GM19239 (cell line): Measurements from ENCODE around the gene PTPRN2.

Experiments used
- DNase-seq: peaks from one replicate; pipeline ENCODE4 v3.0.0; 2011; ENCODE audit warnings: low spot score; ENCODE audit not compliant: insufficient read length
- FAIRE-seq: peaks from 2 replicates; lab custom pipeline; 2011; peaks lifted over from hg19 to GRCh38; lab: Jason Lieb, UNC

Gene PTPRN2

DNA sequence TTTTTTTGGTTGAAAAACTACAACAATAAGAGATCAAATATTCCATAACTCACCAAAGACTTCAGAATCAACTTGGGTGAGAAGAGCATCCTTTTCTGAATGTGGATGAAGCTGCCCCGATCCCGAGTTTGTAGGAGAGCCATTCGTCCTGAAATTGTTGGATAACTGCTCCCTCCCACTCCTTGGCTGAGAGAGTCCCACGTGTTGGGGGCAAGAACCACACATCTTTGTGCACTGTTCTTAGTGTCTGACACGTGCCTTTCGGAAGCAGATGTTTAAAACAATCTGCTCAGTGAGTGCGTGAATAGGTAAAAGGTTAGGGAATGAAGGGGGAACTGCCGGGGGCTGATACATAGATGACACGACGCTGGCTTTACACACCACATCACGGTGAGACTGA, 575.7 kb downstream of the PTPRN2 start:
- DNase-seq (no peak), FAIRE-seq (no peak)

DNA sequence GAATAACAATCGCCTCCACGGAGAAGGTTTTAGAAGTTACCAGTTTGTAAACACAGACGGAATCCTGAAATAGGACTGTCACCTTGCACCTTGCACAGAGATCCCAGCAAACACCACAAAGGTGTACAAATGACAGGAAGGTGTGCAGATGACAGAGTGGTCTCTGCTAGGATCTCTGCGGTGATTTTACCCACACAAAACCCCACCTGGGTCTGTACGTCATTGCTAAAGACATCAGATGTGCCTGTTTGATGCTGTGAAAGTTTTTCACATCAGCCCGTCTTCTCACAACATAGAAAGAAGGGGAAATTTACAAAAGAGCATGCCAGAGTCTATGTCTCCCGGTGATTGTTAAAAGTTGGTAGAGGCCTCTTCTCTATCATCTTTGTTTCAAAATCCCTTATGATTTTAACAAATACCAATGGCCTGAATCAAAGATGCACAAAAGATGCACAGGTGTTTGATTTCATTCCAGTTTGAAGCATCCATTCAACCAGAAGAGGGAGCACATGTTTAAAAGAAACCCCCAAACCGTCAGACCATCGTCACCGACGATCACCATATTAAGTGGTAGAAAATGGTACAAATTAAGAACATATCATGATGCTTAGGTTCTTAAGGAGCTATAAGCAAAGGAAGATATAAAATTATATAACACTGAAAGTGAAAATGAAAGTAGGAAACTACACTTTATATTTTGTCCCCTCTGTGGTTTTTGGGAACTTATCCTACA, 576.5 kb downstream of the PTPRN2 start:
- no peak for FAIRE-seq

DNA sequence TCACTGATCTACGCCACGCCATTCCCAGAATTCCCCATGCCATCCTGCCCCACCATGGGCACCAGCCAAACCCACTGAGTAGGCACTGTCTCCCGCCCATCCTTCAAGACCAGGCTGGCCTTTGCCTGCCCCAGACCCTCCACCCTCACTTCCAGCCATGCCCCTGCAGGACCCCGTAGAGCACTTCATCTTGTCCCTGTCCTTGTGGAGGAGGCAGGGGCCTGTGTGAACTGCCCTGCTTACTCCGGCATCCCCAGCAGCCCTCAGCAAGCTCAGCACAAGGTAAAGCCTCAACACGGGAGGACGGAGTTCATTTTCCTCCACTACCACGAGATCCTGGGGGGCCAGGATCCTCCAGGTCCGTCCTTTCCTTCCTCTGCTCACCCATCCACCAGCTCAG, 577.7 kb downstream of the PTPRN2 start:
- FAIRE-seq, result no peak
- DNase-seq, result no peak

More for the DNA sequence above, 576.5 kb downstream of the PTPRN2 start:
- no peak for DNase-seq

DNA sequence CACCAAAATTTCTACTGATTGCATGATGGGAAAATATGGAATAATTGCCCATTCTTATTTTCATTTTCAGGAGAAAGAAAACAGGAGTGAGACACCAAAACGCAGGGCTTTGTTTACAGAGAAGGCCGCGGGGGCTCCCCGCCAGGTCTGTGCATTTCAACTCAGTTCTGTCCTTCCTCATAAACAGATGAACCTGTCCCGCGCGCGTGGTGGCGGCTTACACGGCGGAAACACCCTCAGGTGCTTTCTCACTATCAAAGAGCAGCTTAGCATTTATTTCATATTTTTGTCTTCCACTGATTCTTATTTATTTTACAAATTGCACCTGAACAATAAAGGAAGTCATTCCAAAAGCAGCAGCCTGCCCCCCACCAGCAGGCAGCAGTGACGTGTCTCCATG, 579.4 kb downstream of the PTPRN2 start:
- FAIRE-seq, result no peak
- DNase-seq, result no peak

DNA sequence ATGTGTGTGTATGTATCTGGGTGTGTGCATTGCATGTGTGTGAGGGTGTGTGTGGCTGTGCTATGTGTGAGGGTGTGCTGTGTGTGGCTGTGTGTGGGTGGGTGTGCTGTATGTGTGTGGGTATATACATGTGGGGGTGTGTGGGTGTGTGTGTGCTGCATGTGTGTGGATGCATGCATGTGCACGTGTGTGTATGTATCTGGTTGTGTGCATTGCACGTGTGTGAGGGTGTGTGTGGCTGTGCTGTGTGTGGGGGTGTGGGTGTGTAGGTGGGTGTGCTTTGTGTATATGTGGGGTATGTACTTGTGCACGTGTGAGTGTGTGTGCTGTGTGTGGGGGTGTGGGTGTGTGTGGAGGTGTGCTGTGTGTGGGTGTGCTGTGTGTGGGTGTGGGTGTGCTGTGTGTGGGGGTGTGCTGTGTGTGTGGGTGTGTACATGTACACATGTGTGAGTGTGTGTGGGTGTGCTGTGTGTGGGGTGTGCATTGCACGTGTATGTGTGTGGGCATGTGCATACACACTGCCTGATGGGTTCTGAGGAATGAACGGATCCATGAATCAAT, 579.8 kb downstream of the PTPRN2 start:
- FAIRE-seq (no peak), DNase-seq (no peak)

DNA sequence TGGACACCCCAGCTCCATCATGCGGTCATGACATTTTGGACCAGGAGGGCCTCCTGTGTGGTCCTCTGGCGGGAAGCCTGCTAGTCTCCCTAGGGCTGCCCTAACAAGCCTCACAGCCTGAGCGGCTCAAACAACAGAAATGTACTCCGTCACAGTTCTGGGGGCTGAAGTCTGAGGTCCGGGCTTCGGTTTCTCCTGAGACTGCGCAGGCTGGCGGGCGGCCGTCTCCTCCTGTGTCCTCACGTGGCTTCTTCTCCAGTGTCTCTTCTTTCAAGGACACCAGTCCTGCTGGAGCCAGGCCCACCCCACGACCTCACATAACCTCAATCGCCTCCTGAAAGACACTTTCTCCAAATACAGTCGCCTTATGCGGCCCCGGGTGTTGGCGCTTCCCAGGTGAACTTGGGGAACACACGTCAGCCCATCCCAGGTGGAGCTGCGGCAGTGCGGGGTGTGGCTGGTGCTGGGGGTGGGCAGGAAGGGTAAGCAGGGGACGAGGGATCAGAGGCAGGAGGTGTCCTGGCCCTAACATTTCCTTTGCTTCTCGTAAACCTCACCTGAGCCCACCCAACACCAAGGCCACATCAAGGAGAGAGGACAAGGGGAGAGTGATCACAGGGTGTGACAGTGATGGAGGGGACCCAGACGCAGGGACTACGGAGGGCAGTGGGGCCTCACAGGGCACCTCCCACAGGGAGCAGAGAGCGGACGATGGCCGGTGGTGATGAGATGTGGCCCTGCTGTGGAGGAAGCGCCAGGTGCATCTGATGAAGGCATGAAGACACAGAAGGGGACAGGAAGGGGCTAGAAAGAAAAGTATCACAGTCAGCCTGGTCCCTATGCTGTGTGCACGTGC, 580.6 kb downstream of the PTPRN2 start:
- FAIRE-seq (no peak), DNase-seq (no peak)

DNA sequence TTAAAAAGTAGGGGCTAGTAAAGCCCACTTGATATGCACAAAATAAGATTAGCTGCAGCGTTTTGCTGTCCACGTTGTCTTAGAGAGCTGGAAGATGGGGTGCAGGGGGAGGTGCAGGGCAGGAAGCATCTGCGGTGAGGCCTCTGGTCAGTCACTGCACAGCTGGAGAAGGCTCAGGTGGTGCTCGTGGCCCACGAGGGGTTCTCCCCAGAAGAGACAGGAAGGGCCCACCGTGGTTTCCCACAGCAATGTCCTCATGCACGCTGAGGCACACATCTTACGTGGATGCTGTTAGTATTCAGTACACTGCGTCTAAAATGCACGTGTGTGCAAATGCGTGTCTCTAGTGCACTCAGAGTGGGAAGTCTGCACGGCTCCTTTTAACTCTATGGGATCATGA, 582.1 kb downstream of the PTPRN2 start:
- DNase-seq (no peak), FAIRE-seq (no peak)

DNA sequence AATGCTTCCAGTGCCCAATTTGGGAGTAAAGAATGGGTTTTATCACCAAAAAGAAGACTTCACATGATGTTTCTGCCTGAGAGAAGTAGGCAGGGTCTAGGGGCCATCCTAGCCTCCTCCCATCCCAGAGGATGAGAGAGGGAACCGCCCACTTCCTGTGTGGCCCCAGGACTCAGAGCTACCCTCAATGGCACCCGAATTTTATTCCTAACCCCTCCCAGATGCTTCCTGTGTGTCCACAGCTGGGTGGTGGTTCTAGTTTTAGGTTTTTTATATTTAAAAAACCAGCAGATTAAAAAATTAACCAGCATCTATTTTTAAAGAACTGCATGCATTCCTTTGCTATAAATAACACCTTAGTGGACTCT, 583.5 kb downstream of the PTPRN2 start:
- no peak for DNase-seq
- FAIRE-seq, result no peak

DNA sequence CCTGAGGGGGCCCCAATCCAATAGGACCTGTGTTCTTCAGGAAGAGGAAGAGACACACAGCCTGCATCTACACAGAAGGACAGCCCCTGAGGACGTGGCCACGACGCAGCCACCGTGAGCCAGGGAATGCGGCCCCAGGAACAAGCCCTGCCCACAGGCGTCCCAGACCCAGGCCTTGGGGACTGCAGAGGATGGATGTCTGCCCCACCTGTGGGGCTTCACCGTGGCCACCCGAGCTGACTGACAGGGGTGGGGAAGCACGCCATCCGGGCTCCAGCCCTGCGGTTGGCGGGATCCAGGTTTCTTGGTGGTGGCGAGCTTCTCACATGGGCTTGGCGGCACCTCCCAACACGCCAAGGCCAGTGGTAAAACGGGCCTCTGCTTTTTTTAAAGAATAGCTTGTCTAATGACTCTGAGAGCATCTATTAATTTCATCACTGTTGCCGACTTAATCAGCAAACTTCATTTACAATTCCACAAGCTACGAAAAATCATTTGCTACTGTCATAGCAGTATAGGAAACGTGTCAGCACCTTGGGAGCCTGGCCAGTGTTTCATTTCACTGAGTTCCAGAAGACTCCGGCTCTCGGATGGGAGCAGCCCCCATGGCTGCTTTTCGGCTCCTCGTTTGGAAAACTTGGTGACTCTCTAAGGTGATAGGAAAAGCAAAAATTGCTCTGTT, 584.0 kb downstream of the PTPRN2 start:
- no peak for DNase-seq

DNA sequence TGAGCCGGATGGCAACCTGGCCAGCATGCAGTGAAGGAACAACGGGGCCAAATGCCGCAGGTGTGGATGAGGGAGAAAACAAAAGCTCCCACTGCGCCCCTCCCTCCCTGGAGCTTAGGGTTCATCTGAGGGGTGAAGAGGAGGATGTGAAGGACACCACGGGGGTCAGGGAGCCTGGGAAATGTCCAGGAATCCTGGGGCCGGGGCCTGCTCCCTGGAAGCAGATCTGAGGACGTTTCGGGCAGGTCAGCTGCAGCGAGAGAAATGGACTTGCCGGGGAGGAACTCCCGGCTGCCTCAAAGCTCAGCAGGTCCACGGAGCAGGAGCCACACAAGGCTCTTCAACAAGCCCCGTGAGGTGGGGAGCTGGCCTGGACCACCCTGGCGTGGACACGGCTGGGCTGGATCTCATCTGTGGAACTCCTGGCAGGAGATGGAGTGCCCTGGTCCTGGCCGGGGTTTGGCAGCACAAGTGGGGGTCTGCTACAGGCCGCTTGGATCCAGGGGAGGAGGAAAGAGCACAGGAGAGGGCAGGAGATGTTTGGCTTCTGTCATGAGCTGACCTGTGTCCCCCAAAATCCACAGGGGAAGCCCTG, 585.0 kb downstream of the PTPRN2 start:
- DNase-seq (no peak), FAIRE-seq (no peak)

More for the DNA sequence above, 584.0 kb downstream of the PTPRN2 start:
- FAIRE-seq, result no peak

DNA sequence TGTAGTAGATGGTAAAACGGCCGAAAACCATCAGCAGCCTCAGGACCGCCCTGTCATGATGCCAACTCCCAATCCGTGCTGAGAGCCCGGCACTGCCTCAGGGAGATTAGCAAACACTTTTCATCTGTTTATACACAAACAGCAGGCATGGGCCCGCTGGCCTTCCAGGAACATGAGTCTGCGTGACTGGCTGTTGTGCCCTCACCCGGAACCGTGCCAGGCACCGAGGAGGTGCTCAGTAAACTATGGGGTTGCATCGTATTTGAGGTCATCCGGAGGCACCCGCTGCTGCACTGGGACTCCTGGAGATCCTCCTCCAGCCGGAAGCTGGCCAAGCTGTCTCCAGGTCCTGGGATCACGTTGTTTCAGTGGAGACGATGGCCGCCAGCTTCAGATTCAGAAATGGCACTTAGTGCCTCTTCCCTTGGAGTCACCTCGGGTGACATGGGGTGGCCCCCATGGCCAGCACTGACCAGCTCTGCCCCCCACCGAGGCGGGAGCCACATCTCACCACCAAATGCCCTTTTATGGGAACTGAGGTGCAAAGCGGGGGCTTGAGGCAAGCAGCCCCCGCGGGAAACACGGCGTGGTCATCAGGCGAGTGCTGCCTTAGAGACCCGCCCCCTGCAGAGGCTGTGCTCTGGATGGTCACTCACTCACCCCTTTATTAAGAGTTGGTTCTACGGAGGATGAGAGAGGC, 585.9 kb downstream of the PTPRN2 start:
- no peak for DNase-seq
- FAIRE-seq, result no peak

DNA sequence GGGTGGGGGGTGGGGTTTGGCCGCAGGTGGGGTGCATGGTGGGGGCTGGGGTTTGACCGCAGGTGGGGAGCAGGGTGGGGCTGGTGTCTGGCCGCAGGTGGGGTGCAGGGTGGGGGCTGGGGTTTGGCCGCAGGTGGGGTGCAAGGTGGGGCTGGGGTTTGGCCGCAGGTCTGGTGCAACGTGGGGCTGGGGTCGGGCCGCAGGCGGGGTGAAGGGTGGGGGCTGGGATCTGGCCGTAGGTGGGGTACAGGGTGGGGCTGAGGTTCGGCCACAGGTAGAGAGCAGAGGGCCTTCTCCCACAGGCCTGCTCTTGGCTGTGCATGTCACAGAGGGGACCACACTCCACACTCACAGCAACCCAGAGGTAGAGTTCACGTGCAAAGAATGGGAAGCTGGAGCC, 586.6 kb downstream of the PTPRN2 start:
- DNase-seq, result no peak
- FAIRE-seq, result no peak

DNA sequence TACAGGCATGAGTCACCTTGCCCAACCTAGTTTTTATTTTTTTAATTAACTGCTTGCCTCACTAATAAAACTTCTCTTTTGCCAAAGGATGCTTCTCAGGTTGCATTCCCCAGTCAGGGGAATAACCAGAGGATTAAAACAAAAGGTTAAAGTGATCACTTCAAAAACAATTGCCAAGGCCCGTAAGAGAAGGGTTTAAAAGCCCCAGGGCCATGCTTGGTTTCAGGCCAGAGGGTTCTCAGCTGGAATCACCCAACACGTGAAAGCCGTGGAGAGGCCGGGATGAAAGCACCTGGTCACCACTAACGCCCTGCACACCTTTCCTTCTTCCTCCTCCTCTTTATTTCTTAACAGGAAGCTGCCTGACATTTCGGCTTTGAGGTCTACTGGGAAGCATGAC, 587.5 kb downstream of the PTPRN2 start:
- no peak for DNase-seq
- no peak for FAIRE-seq

DNA sequence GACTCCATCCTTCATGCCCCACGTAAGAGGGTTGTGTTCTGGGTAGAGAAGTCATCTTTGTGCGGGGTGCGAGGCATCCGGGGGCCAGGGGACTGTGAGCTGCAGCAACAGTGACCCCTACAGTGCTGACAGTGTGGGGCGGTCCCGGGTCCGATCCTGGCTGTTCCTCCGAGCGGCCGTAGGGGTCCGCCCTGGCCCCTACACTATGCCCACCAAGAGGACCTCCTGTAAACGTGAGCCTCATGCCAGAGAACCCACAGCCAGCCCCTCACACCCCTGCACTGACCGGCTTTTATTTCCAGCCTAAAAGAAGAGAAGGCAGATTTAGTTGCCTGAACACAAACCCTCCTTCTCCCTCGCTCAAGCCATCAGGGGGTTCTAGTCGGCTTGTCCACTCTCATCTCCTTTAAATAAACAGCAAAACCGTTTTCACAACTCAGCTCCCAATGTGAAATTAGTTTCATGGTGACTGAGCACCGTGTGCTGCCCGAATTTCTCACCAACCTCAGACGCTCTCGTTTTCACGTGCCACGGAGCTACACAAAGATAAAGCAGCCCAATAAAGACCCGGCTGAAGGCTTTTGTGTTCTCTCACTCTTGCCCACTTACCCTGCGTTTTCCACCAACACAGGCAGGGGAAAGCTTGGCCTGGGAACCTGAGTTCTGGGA, 588.6 kb downstream of the PTPRN2 start:
- no peak for FAIRE-seq
- DNase-seq, result no peak

DNA sequence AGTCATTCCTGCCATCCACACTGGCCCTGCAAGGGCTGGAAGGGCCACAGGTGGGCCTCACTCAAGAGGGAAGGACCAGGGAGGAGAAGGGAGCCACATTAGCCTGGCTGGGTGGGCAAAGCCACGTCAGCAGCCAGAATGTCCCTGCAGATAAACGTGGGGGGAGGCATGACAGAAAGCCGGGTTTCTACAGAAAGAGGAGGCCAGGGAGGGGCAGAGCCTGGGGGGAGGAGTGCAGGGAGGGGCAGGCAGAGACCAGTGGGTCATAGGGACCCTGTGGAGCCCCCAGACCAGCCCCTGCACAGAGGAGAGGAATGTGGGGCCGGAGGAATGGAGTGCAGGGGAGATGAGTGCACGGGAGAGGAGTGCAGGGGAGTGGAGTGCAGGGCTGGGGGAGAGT, 590.2 kb downstream of the PTPRN2 start:
- FAIRE-seq (no peak), DNase-seq (no peak)

DNA sequence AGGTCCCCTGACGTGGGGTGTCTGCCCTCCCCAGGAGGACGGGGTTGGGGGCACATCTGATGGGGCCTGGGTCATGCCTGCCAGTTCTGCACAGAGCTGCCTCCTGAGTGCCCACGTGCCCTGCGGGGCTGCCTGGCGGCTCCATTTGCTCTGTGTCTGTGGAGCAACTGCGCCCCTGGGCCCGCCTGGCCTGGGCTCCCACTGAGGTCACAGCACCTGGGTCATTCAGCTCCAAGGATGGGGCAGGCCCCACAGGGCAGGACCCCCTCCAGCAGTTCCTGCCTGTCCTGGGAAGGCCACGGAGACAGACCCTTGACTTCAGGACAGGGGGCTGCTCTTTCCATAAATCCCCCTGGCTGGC, 590.6 kb downstream of the PTPRN2 start:
- DNase-seq, result no peak
- FAIRE-seq, result no peak

DNA sequence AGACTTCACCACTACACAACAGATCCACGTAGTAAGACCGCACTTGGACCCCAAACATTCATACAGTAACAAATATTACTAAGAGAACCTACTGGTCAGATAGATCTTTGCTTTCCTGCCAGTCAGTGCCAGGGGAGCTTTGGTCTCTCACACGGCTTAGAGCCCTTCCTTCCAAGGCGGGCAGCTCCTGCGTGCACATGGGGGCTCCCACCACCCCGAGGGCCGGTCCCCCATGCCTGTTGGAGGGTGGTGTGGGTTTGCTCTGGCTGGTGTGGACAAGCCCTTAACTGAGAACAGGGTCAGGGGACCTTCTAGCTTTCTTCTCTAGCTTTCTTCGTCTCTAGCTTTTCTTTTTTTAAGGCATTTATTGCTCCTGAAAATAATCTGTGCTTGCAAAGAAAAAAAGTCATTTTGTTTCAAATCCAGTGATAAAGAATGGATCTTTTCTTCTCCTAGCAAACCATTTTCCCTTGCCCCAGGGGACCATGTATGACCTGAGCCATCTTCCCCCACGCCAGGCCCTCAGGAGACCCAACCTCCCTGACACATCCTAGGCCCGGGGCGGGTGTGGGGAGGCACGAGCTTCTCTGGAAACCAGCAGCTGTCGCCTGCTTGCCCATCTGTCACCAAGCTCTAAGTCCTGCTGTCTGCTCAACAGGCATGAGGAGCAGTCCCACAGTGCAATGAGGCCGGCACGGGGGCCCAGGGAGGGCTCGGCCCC, 591.1 kb downstream of the PTPRN2 start:
- DNase-seq, result no peak
- no peak for FAIRE-seq

DNA sequence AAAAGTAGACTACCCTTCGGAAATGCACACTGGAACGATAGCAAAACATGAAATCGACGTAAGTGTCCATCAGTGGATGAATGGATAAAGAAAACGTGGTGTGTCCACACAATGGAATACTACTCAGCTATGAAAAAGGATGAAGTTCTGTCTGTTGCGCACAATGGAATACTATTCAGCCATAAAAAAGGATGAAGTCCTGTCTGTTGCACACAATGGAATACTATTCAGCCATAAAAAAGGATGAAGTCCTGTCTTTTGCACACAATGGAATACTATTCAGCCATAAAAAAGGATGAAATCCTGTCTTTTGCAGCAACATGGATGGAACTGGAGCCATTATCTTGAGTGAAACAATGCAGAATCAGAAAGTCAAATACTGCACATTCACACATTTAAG, 591.8 kb downstream of the PTPRN2 start:
- FAIRE-seq (no peak), DNase-seq (no peak)

DNA sequence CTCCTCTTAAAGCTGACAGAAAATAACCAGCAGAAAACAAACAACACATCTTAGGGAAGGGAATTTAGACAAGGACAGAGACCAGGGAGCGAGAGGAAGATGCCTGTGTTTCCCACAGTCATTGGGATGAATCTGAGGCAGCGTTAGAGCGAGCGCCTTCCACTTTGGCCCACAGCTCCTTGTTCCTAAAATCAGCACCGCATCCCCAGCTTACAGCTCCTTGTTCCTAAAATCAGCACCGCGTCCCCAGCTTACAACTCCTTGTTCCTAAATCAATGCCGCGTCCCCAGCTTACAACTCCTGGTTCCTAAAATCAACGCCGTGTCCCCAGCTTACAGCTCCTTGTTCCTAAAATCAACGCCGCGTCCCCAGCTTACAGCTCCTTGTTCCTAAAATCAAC, 593.3 kb downstream of the PTPRN2 start:
- DNase-seq (no peak), FAIRE-seq (no peak)
